HT1080 (cell line): ENCODE measurements around the gene DUS2. TPM values are rescaled to one million over a fixed set of nuclear protein-coding genes. Genes with fewer than 3 reads are reported as not detected.
"Not testable (repeated sequence)": the region's sequence is repeated elsewhere in the genome, so short reads cannot be mapped to it uniquely, and the experiment has no call there.

Source experiments
- DNase-seq: peaks from one replicate; pipeline ENCODE4 v3.0.0-alpha.2; 2015; ENCODE audit warnings: low read depth
- small RNA-seq: library from RNA; depleted of rRNA; stranded (forward); fragments of <200 nt; gene quantifications from one replicate; pipeline ENCODE3, GENCODE V24; 2014
- total RNA-seq: library from RNA; depleted of rRNA; stranded (reverse); fragments of >200 nt; shearing (Covaris generic); gene quantifications from 2 replicates; pipeline ENCODE4 v1.2.3, GENCODE V29; 2014; rRNA removed

Gene DUS2
- total RNA-seq, 1 experiment from 2014 or later = 18.2 TPM

- DNase-seq = no peak
These were observed 94.8 kb downstream of the DUS2 start for GRCh38 chr16:68117884-68118283.

DNA sequence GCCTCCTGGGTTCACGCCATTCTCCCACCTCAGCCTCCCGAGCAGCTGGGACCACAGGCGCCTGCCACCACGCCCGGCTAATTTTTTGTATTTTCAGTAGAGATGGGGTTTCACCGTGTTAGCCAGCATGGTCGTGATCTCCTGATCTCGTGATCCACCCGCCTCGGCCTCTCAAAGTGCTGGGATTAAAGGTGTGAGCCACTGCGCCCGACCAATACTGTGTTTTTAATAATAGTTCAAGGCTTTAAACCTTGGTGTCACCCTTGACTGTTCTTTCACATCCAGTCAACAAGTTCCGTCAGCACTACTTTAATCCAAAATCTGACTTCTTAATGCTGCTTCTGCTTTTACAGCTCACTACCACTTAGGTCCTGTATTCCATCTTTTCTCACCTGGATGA, 95.9 kb downstream of the DUS2 start:
- DNase-seq = not testable (repeated sequence)

DNA sequence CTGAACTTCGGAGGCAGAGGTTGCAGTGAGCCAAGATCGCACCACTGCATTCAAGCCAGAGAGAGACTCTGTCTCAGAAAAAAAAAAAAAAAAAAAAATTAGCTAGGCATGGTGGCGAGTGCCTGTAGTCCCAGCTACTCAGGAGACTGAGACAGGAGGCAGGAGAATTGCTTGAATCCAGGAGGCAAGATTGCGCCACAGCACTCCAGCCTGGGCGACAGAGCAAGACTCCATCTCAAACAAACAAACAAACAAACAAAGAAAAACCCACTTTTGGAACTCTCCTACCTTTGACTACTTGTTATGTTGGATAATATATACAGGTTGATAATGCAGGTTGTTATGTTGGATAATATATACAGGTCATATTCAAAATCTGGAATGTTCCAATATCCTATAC, 97.4 kb downstream of the DUS2 start:
- DNase-seq = not testable (repeated sequence)

- DNase-seq = no peak
These were observed 103.3 kb downstream of the DUS2 start for GRCh38 chr16:68126395-68126794.

DNA sequence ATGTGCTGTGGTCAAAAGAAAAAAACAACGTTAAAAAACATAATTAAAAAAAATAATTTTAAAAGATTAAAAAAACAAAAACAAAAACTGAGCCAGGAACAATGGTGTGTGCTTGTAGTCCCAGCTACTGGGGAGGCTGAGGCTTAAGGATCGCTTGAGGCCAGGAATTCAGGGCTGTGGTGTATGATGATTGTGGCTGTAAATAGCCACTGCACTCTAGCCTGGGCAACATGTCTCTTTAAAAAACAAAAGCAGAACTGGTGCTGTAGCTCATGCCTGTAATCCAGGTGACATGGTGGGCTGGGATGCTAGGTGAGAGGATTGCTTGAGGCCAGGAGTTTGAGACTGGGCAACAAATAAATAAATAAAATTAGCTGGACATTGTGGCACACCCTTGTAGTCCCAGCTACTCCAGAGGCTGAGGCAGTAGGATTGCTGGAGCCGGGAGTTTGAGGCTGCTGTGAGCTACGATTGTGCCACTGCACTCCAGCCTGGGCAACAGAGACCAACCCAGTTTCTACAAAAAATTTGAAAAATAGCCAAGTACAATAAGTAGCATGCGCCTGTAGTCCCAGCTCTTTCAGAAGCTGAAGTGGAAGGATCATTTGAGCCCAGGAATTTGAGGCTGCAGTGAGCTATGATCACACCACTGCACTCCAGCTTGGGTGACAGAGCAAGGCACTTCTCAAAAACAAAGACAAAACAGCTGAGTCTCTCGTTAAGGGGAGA, 105.7 kb downstream of the DUS2 start:
- DNase-seq = no peak

Small RNA genes lying within 50 kb of the gene (small RNA-seq; reads per million reads assigned to genes)
- gene RF00019 = not detected
- not detected for gene RNU6-359P

Other genes with a start within 250 kb of the DUS2 start
- gene RANBP10, start 216.7 kb upstream of the DUS2 start, total RNA-seq = 6.2 and 10.8 TPM in 2 replicates
- 0.18 TPM in 1 of 2 replicates, not detected in the other for gene TSNAXIP1, start 216.4 kb upstream of the DUS2 start, total RNA-seq
- gene THAP11, start 181.0 kb upstream of the DUS2 start, total RNA-seq = 91.5 and 105 TPM in 2 replicates
- 236 and 318 TPM in 2 replicates for gene NUTF2, start 176.4 kb upstream of the DUS2 start, total RNA-seq
- 30.1 and 30.2 TPM in 2 replicates for gene CENPT, start 175.6 kb upstream of the DUS2 start, total RNA-seq
- gene EDC4, start 150.2 kb upstream of the DUS2 start, total RNA-seq = 64.5 and 78.1 TPM in 2 replicates
- gene NRN1L, start 138.4 kb upstream of the DUS2 start, total RNA-seq = not detected in 2 replicates
- gene PSKH1, start 130.0 kb upstream of the DUS2 start, total RNA-seq = 5.9 and 7.0 TPM in 2 replicates
- gene CTRL, start 91.4 kb upstream of the DUS2 start, total RNA-seq = 2.5 and 2.9 TPM in 2 replicates
- gene PSMB10, start 86.4 kb upstream of the DUS2 start, total RNA-seq = 62.2 and 72.3 TPM in 2 replicates
- 3.3 and 3.5 TPM in 2 replicates for gene LCAT, start 79.2 kb upstream of the DUS2 start, total RNA-seq
- 17.3 and 21.5 TPM in 2 replicates for gene SLC12A4, start 54.6 kb upstream of the DUS2 start, total RNA-seq
- not detected in 2 replicates for gene DPEP3, start 42.8 kb upstream of the DUS2 start, total RNA-seq
- not detected in 2 replicates for gene DPEP2, start 23.8 kb upstream of the DUS2 start, total RNA-seq
- not detected in 2 replicates for gene DPEP2NB, start 7.4 kb upstream of the DUS2 start, total RNA-seq
- 18.9 and 22.5 TPM in 2 replicates for gene DDX28, start 52 bp upstream of the DUS2 start, total RNA-seq
- 14.9 and 15.4 TPM in 2 replicates for gene NFATC3, start 62.1 kb downstream of the DUS2 start, total RNA-seq
- 0.29 and 0.30 TPM in 2 replicates for gene ESRP2, start 212.8 kb downstream of the DUS2 start, total RNA-seq
- gene PLA2G15, start 222.1 kb downstream of the DUS2 start, total RNA-seq = 21.6 and 24.1 TPM in 2 replicates
- gene SLC7A6, start 241.2 kb downstream of the DUS2 start, total RNA-seq = 14.8 and 26.6 TPM in 2 replicates